HL-60 (cell line): Measurements from ENCODE around the gene LMAN2.

Experiments used
- DNase-seq, 2 experiments: peaks; one replicate each; pipeline ENCODE4 v3.0.0-alpha.2; 2010 to 2020; ENCODE audit warnings: low read depth in 1 of 2, low spot score in 1 of 2
- H3K27ac ChIP-seq: fragments of 250-450 bp; sonication (Bioruptor Pico); replicated peaks from 2 replicates; pipeline ENCODE4 v1.5.1; 2020; ENCODE audit warnings: mild to moderate bottlenecking, moderate library complexity
- H3K27me3 ChIP-seq: fragments of 250-450 bp; sonication (Bioruptor Pico); 2 replicates; pipeline ENCODE4 v1.5.1; 2021; ENCODE audit warnings: mild to moderate bottlenecking, moderate library complexity; ENCODE audit not compliant: insufficient read depth, poor library complexity, severe bottlenecking
- H3K4me3 ChIP-seq: replicated peaks from 2 replicates; pipeline ENCODE4 v1.5.1; 2011; ENCODE audit warnings: mild to moderate bottlenecking, control low read depth, low read length; ENCODE audit not compliant: insufficient read depth
- GABPA ChIP-seq: IDR thresholded peaks from 2 replicates; pipeline ENCODE4 v1.6.1; 2012; ENCODE audit warnings: low read depth
- POLR2AphosphoS5 ChIP-seq: IDR thresholded peaks from 2 replicates; pipeline ENCODE4 v1.6.1; 2012; ENCODE audit warnings: low read depth
- REST ChIP-seq: IDR thresholded peaks from 2 replicates; pipeline ENCODE4 v1.6.1; 2012; ENCODE audit warnings: low read depth; ENCODE audit not compliant: insufficient replicate concordance
- SPI1 ChIP-seq: IDR thresholded peaks from 2 replicates; pipeline ENCODE4 v1.6.1; 2012; ENCODE audit warnings: low read depth, mild to moderate bottlenecking, borderline replicate concordance
- TF ChIP-seq, protein P1 (sequence below): IDR thresholded peaks from one replicate; pipeline ENCODE4 v1.5.1; 2011; ENCODE audit warnings: low read length, control low read depth, inconsistent platforms; ENCODE audit not compliant: insufficient read depth

LMAN2 gene

GRCh38 chr5:177300236-177300880 is 51.1 kb downstream of the LMAN2 start:
- H3K27me3 ChIP-seq, result no peaks in the 10 kb centered on the region
- H3K27ac ChIP-seq, result peak overlapping the region; percentile 39
- DNase-seq, result peak; percentile 88 to 89
- TF ChIP-seq, protein P1, sequence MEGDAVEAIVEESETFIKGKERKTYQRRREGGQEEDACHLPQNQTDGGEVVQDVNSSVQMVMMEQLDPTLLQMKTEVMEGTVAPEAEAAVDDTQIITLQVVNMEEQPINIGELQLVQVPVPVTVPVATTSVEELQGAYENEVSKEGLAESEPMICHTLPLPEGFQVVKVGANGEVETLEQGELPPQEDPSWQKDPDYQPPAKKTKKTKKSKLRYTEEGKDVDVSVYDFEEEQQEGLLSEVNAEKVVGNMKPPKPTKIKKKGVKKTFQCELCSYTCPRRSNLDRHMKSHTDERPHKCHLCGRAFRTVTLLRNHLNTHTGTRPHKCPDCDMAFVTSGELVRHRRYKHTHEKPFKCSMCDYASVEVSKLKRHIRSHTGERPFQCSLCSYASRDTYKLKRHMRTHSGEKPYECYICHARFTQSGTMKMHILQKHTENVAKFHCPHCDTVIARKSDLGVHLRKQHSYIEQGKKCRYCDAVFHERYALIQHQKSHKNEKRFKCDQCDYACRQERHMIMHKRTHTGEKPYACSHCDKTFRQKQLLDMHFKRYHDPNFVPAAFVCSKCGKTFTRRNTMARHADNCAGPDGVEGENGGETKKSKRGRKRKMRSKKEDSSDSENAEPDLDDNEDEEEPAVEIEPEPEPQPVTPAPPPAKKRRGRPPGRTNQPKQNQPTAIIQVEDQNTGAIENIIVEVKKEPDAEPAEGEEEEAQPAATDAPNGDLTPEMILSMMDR, result no peak
- TF ChIP-seq POLR2AphosphoS5, result peak; percentile 55; the same call in 1 of the 2 replicates
- peak; percentile 97 for TF ChIP-seq SPI1
- no peak overlapping the region for H3K4me3 ChIP-seq

GRCh38 chr5:177299697-177300096 is 51.8 kb downstream of the LMAN2 start:
- Histone ChIP-seq H3K27ac (peak overlapping the region; percentile 45), H3K4me3 (no peak overlapping the region), H3K27me3 (no peaks in the 10 kb centered on the region)
- no peak for DNase-seq
- TF ChIP-seq, protein P1, result no peak
- no peak for TF ChIP-seq GABPA
- TF ChIP-seq SPI1, result no peak
- no peak for TF ChIP-seq REST
- no peak for TF ChIP-seq POLR2AphosphoS5

DNA sequence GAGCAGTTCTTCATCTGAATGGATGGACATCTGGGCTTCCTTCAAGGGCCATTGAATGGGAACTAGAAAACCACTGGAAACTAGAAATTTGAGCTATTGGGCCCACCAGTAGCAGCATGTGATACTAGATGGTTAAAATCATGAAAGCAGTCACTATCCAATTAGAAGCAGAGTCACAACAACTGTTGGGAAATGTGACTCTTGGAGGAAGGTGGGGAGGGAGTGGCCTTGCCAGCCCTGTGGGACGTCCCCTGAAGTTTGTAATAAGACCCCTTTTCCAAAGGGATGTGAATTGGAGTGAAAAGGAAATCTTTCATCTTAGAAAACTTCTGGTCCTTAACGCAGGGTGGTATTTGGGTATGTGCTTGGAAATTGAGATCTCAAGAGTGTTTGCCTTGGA is 53.5 kb downstream of the LMAN2 start:
- no peak overlapping the region for H3K27ac ChIP-seq
- no peaks in the 10 kb centered on the region for H3K27me3 ChIP-seq
- DNase-seq, result no peak
- no peak overlapping the region for H3K4me3 ChIP-seq
- TF ChIP-seq SPI1 (no peak), REST (no peak), GABPA (no peak)
- TF ChIP-seq, protein P1, result no peak

DNA sequence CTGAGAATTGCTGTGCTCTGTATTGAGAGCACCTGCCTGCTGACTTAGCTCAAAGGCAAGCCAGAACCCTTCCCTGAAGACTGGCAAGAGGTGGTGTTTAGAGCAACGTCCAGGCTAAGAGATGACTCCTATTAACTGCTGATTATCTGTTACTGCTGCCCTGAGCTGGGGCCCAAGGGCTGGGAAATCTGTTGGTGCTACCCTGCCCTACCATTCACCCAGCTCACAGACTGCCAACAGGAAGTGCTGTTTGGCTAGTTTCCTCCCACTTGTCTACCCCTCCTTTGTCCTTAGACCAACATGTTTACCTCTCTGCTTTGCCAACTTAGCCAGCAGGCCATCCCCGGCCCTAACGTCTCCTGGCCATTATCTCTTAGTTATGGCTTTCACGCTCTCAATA is 54.9 kb downstream of the LMAN2 start:
- TF ChIP-seq SPI1 (peak; percentile 71), POLR2AphosphoS5 (no peak)
- Histone ChIP-seq H3K27ac (peak overlapping the region; percentile 72), H3K27me3 (no peaks in the 10 kb centered on the region), H3K4me3 (no peak overlapping the region)
- DNase-seq, result peak in 1 of 2 experiments; percentile 65
